Measurements from ENCODE around the gene TMEM120B. TPM values are rescaled to one million over a fixed set of nuclear protein-coding genes. Genes with fewer than 3 reads are reported as not detected.
A peak's percentile ranks its signal among the peaks of the same experiment; 100 is the strongest.

TMEM120B gene
- total RNA-seq, 1 experiment from 2014 or later = 3.9 TPM

GRCh38 chr12:121792607-121793439 is 80.3 kb downstream of the TMEM120B start:
- DNase-seq (ENCODE audit: low read depth) = no peak

- peak; percentile 54 for DNase-seq (ENCODE audit: low read depth)
These were observed 80.9 kb downstream of the TMEM120B start, which contains the start of gene RHOF for GRCh38 chr12:121793440-121793837. Gene RHOF, minus strand, starts transcription at chr12:121793688. Its CDS starts 55 bp downstream, at chr12:121793633.

GRCh38 chr12:121793838-121794533 is 81.4 kb downstream of the TMEM120B start:
- DNase-seq (ENCODE audit: low read depth) = peak; percentile 96

- peak; percentile 63 for DNase-seq (ENCODE audit: low read depth)
These were observed 82.0 kb downstream of the TMEM120B start for GRCh38 chr12:121794534-121795033.

GRCh38 chr12:121795034-121795968 is 82.7 kb downstream of the TMEM120B start:
- DNase-seq (ENCODE audit: low read depth) = peak; percentile 91

- peak; percentile 90 for DNase-seq (ENCODE audit: low read depth)
These were observed 84.6 kb downstream of the TMEM120B start for GRCh38 chr12:121796855-121797751.

- DNase-seq (ENCODE audit: low read depth) = peak; percentile 61
These were observed 85.6 kb downstream of the TMEM120B start for GRCh38 chr12:121797937-121798786.

- no peak for DNase-seq (ENCODE audit: low read depth)
These were observed 86.2 kb downstream of the TMEM120B start for GRCh38 chr12:121798787-121799155.

- peak; percentile 71 for DNase-seq (ENCODE audit: low read depth)
These were observed 86.7 kb downstream of the TMEM120B start for GRCh38 chr12:121799156-121799841.

GRCh38 chr12:121799842-121800693 is 87.5 kb downstream of the TMEM120B start:
- DNase-seq (ENCODE audit: low read depth) = peak; percentile 93

GRCh38 chr12:121800694-121801594 is 88.4 kb downstream of the TMEM120B start:
- peak; percentile 88 for DNase-seq (ENCODE audit: low read depth)

- peak; percentile 54 for DNase-seq (ENCODE audit: low read depth)
These were observed 89.3 kb downstream of the TMEM120B start for GRCh38 chr12:121801595-121802484.

GRCh38 chr12:121802485-121802842 is 89.9 kb downstream of the TMEM120B start:
- DNase-seq (ENCODE audit: low read depth) = no peak

- peak; percentile 97 for DNase-seq (ENCODE audit: low read depth)
These were observed 90.5 kb downstream of the TMEM120B start for GRCh38 chr12:121802843-121803698.

GRCh38 chr12:121803861-121804416 is 91.4 kb downstream of the TMEM120B start, which contains the start of gene SETD1B:
Gene SETD1B, plus strand, starts transcription at chr12:121804009. Its CDS starts 729 bp downstream, at chr12:121804738.
- peak; percentile 75 for DNase-seq (ENCODE audit: low read depth)
